ENCODE measurements around the gene DCDC2.
"Not testable (repeated sequence)": the region's sequence is repeated elsewhere in the genome, so short reads cannot be mapped to it uniquely, and the experiment has no call there.

The DCDC2 gene

GRCh38 chr6:24187965-24188577, 169.8 kb downstream of the DCDC2 start:
- H3K4me3 Mint-ChIP-seq = no peak overlapping the region
- peaks cover 4% of the 10 kb centered on the region for H3K9me3 Mint-ChIP-seq
- H3K36me3 Mint-ChIP-seq = no peaks in the 10 kb centered on the region
- H3K27me3 Mint-ChIP-seq = peaks cover 9% of the 10 kb centered on the region
- no peaks in the 10 kb centered on the region for H3K4me1 Mint-ChIP-seq
- ATAC-seq (ENCODE audit: low read depth) (no peak), DNase-seq (ENCODE audit: low spot score in 2 of 2) (no peak)
- H3K27ac Mint-ChIP-seq = no peak overlapping the region

- Mint-ChIP-seq H3K27ac (no peak overlapping the region), H3K9me3 (peaks cover 1% of the 10 kb centered on the region), H3K4me3 (no peak overlapping the region), H3K36me3 (no peaks in the 10 kb centered on the region), H3K27me3 (peaks cover 3% of the 10 kb centered on the region), H3K4me1 (no peaks in the 10 kb centered on the region)
- DNase-seq (ENCODE audit: low spot score in 2 of 2) (no peak), ATAC-seq (ENCODE audit: low read depth) (no peak)
Measured at GRCh38 chr6:24186349-24186748, 171.5 kb downstream of the DCDC2 start.

DNA sequence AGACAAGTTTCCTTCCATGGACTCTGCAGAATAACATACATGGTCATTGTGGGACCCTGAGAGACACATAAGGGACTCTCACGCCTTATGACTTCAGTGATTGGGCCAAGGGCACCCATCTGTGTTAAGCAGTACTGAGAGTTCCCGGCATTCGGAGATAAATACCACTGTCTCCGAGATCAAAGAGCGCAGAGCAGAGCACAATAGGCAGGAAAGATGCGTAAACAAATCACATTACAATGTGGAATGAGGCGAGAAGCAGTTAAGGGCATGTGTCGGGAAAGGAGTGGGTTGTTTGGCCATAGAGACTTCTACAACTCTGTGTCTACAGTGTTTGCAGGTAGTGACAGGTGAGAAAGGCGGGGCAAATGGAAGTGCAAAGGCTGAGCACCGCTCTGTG, 174.3 kb downstream of the DCDC2 start:
- Mint-ChIP-seq H3K27ac (no peak overlapping the region), H3K27me3 (peaks cover 3% of the 10 kb centered on the region), H3K36me3 (no peaks in the 10 kb centered on the region), H3K4me1 (no peaks in the 10 kb centered on the region), H3K4me3 (no peak overlapping the region), H3K9me3 (peaks cover 4% of the 10 kb centered on the region)
- DNase-seq (ENCODE audit: low spot score in 2 of 2) (no peak), ATAC-seq (ENCODE audit: low read depth) (no peak)

DNA sequence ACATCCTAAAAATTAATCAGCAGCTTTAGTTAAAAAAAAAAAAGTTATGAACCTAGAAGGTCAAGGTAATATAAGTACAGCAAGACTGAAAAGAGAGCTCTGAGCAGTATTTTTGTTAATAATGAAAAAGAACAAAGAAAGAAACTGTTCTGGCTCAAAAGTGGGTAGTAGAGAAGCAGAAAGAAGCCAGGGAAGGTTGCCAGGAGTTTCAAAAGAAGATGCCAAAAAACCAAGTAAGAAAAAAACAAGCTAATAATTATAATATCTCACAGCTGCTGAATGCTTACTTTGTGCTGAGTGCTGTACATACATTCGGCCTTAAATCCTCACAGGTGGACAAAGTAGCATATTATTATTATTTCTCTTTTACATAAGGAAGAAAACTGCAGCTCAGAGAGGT, 200.0 kb downstream of the DCDC2 start:
- ATAC-seq (ENCODE audit: low read depth) = no peak

GRCh38 chr6:24154121-24154520, 203.7 kb downstream of the DCDC2 start:
- DNase-seq (ENCODE audit: low spot score in 2 of 2) (no peak), ATAC-seq (ENCODE audit: low read depth) (no peak)
- H3K4me1 Mint-ChIP-seq = no peaks in the 10 kb centered on the region
- H3K36me3 Mint-ChIP-seq = peaks cover 2% of the 10 kb centered on the region
- H3K4me3 Mint-ChIP-seq = no peak overlapping the region
- H3K9me3 Mint-ChIP-seq = peaks cover 3% of the 10 kb centered on the region
- H3K27ac Mint-ChIP-seq = no peak overlapping the region
- peaks cover 4% of the 10 kb centered on the region for H3K27me3 Mint-ChIP-seq

More for the DNA sequence above, 200.0 kb downstream of the DCDC2 start:
- no peak overlapping the region for H3K4me3 Mint-ChIP-seq
- H3K36me3 Mint-ChIP-seq = no peaks in the 10 kb centered on the region
- no peaks in the 10 kb centered on the region for H3K4me1 Mint-ChIP-seq
- peaks cover 3% of the 10 kb centered on the region for H3K9me3 Mint-ChIP-seq
- no peak for DNase-seq (ENCODE audit: low spot score in 2 of 2)
- H3K27ac Mint-ChIP-seq = no peak overlapping the region
- H3K27me3 Mint-ChIP-seq = peaks cover 2% of the 10 kb centered on the region

DNA sequence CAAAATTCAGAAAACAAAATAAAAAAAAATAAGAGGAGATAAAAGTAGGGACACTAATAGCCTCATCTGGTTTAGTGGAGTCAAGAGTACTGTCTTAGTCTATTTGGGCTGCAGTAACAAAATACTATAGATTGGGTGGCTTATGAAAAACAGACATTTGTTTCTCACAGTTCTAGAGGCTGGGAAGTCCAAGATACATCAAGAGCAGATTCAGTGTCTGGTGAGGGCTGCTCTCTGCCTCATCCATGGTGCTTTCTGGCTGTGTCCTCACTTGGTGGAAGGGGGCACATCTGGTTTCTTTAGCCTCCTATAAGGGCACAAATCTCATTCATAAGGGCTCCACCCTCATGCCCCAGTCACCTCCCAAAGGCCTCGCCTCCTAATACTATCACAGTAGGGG, 205.8 kb downstream of the DCDC2 start:
- no peak overlapping the region for H3K4me3 Mint-ChIP-seq
- H3K4me1 Mint-ChIP-seq = no peaks in the 10 kb centered on the region
- peaks cover 3% of the 10 kb centered on the region for H3K9me3 Mint-ChIP-seq
- ATAC-seq (ENCODE audit: low read depth) = no peak
- H3K27me3 Mint-ChIP-seq = peaks cover 4% of the 10 kb centered on the region
- no peak overlapping the region for H3K27ac Mint-ChIP-seq
- DNase-seq (ENCODE audit: low spot score in 2 of 2) = no peak
- H3K36me3 Mint-ChIP-seq = peaks cover 2% of the 10 kb centered on the region

DNA sequence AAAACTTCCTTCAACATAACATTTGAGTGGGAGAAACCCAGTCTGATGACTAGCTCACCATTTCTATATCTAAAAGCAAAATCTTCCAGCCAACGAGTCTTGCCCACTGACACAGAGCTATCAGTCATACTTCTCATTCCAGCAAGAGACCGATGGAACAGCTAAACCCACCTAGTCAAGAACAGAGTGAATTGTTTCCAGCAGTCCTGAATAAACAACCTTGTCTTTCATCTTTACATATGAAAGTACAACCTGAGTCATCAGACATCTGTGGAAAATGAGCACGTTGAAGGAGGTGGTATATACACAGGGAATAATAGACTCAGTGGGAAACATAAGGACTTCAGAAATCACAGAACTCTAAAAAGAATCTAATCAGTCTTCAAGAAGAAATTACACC, 208.0 kb downstream of the DCDC2 start:
- Mint-ChIP-seq H3K4me1 (no peaks in the 10 kb centered on the region), H3K27me3 (peaks cover 2% of the 10 kb centered on the region), H3K9me3 (peaks cover 3% of the 10 kb centered on the region), H3K36me3 (peaks cover 2% of the 10 kb centered on the region), H3K27ac (no peak overlapping the region), H3K4me3 (no peak overlapping the region)
- ATAC-seq (ENCODE audit: low read depth) (no peak), DNase-seq (ENCODE audit: low spot score in 2 of 2) (no peak)

- ATAC-seq (ENCODE audit: low read depth) (no peak), DNase-seq (ENCODE audit: low spot score in 2 of 2) (no peak)
- peaks cover 2% of the 10 kb centered on the region for H3K27me3 Mint-ChIP-seq
- H3K4me3 Mint-ChIP-seq = no peak overlapping the region
- H3K27ac Mint-ChIP-seq = no peak overlapping the region
- H3K4me1 Mint-ChIP-seq = no peaks in the 10 kb centered on the region
- peaks cover 2% of the 10 kb centered on the region for H3K36me3 Mint-ChIP-seq
- peaks cover 3% of the 10 kb centered on the region for H3K9me3 Mint-ChIP-seq
Measured at GRCh38 chr6:24149296-24149695, 208.6 kb downstream of the DCDC2 start.

- no peaks in the 10 kb centered on the region for H3K4me1 Mint-ChIP-seq
- H3K27me3 Mint-ChIP-seq = peaks cover 2% of the 10 kb centered on the region
- ATAC-seq (ENCODE audit: low read depth) (no peak), DNase-seq (ENCODE audit: low spot score in 2 of 2) (no peak)
- H3K27ac Mint-ChIP-seq = no peak overlapping the region
- peaks cover 2% of the 10 kb centered on the region for H3K36me3 Mint-ChIP-seq
- no peak overlapping the region for H3K4me3 Mint-ChIP-seq
- peaks cover 3% of the 10 kb centered on the region for H3K9me3 Mint-ChIP-seq
Measured at GRCh38 chr6:24148684-24149083, 209.2 kb downstream of the DCDC2 start.

GRCh38 chr6:24148154-24148570, 209.7 kb downstream of the DCDC2 start:
- peaks cover 2% of the 10 kb centered on the region for H3K27me3 Mint-ChIP-seq
- ATAC-seq (ENCODE audit: low read depth) = no peak
- peaks cover 3% of the 10 kb centered on the region for H3K9me3 Mint-ChIP-seq
- no peak overlapping the region for H3K4me3 Mint-ChIP-seq
- no peaks in the 10 kb centered on the region for H3K4me1 Mint-ChIP-seq
- H3K36me3 Mint-ChIP-seq = peaks cover 2% of the 10 kb centered on the region
- no peak overlapping the region for H3K27ac Mint-ChIP-seq
- no peak for DNase-seq (ENCODE audit: low spot score in 2 of 2)

GRCh38 chr6:24147511-24148153, 210.2 kb downstream of the DCDC2 start:
- H3K9me3 Mint-ChIP-seq = peaks cover 3% of the 10 kb centered on the region
- H3K4me1 Mint-ChIP-seq = no peaks in the 10 kb centered on the region
- no peak for DNase-seq (ENCODE audit: low spot score in 2 of 2)
- peaks cover 2% of the 10 kb centered on the region for H3K36me3 Mint-ChIP-seq
- ATAC-seq (ENCODE audit: low read depth) = no peak
- H3K4me3 Mint-ChIP-seq = no peak overlapping the region
- peaks cover 2% of the 10 kb centered on the region for H3K27me3 Mint-ChIP-seq
- no peak overlapping the region for H3K27ac Mint-ChIP-seq

DNA sequence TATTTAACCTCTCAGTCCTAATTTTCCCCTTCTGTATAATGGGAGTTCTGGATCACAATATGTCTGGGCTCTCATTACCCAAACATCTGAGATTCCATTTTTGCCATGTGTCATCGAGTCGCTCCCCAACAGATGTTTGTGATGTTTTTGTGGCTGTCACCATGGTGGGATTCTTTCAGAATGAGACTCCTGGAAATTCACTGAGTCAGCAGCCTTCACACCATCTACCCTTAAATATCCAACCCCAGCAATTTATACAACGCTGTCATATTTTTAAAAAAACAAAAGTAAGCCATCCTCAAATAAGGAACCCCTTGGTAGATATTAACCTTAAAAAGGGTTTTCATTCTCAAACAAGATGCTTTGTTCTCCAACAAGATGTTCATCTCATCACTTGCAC, 211.0 kb downstream of the DCDC2 start:
- DNase-seq (ENCODE audit: low spot score in 2 of 2) (no peak), ATAC-seq (ENCODE audit: low read depth) (no peak)
- no peak overlapping the region for H3K27ac Mint-ChIP-seq
- peaks cover 2% of the 10 kb centered on the region for H3K36me3 Mint-ChIP-seq
- H3K27me3 Mint-ChIP-seq = peaks cover 2% of the 10 kb centered on the region
- peaks cover 3% of the 10 kb centered on the region for H3K9me3 Mint-ChIP-seq
- H3K4me1 Mint-ChIP-seq = no peaks in the 10 kb centered on the region
- H3K4me3 Mint-ChIP-seq = no peak overlapping the region

DNA sequence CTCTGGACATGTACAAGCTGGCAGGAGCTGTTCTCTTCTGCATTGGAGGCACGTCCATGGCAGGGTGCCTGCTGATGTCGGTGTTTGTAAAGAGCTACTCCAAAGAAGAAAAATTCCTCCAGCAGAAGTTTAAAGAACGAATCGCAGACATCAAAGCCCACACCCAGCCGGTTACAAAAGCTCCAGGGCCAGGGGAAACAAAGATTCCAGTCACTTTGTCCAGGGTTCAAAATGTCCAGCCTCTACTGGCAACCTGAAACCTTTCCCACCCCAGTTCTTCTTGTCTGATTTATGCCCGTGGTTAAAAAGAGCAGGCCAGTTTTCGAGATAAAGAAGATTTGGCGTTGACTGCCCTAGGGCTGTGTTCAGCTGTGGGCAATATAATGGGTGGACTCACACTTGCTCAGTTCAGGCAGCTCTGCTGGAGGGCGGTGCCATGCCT, 212.1 kb downstream of the DCDC2 start:
- H3K27ac Mint-ChIP-seq = no peak overlapping the region
- no peaks in the 10 kb centered on the region for H3K36me3 Mint-ChIP-seq
- no peak overlapping the region for H3K4me3 Mint-ChIP-seq
- peaks cover 3% of the 10 kb centered on the region for H3K9me3 Mint-ChIP-seq
- ATAC-seq (ENCODE audit: low read depth) (no peak), DNase-seq (ENCODE audit: low spot score in 2 of 2) (no peak)
- no peaks in the 10 kb centered on the region for H3K4me1 Mint-ChIP-seq
- H3K27me3 Mint-ChIP-seq = peaks cover 2% of the 10 kb centered on the region

DNA sequence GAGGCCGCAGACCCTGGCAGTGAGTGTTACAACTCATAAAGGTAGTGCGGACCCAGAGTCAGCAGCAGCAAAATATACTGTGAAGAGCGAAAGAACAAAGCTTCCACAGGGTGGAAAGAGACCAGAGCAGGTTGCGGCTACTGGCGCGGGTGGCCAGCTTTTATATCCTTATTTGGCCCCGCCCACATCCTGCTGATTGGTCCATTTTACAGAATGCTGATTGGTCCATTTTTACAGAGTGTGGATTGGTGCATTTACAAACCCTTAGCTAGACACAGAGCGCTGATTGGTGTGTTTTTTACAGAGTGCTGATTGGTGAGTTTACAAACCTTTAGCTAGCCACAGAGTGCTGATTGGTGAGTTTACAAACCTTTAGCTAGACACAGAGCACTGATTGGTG, 215.1 kb downstream of the DCDC2 start:
- not testable (repeated sequence) for H3K9me3 Mint-ChIP-seq; H3K4me1 Mint-ChIP-seq; DNase-seq (ENCODE audit: low spot score in 2 of 2); ATAC-seq (ENCODE audit: low read depth); H3K27ac Mint-ChIP-seq; H3K27me3 Mint-ChIP-seq; H3K4me3 Mint-ChIP-seq; H3K36me3 Mint-ChIP-seq

DNA sequence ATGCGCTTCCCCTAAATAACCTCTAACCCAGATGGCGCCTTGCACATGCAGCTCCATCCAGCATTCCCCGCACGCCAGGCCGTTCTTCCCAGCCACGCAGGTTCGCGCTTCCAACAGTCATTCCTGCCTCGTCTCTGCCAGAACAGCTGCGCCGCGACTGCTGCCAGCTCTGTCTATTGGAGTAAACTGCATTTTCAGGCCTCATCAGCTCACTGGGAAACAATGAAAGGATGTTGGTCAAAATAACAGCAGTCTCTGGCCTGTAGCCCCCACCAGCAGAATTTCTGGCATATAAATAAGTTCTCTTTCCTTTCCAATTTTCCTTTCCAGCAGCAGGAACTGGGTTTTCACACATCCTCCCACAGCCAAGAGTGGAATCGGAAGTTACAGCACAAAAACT, 217.3 kb downstream of the DCDC2 start:
- DNase-seq (ENCODE audit: low spot score in 2 of 2) (no peak), ATAC-seq (ENCODE audit: low read depth) (no peak)
- Mint-ChIP-seq H3K27ac (no peak overlapping the region), H3K36me3 (no peaks in the 10 kb centered on the region), H3K4me3 (no peak overlapping the region), H3K4me1 (no peaks in the 10 kb centered on the region), H3K27me3 (no peaks in the 10 kb centered on the region), H3K9me3 (peaks cover 7% of the 10 kb centered on the region)
